Lower leg skin (tissue), 3 donors: ENCODE measurements around the gene CR1L.

ENCODE experiments used
- POLR2A ChIP-seq, 2 donors: fragments of 450-650 bp; IDR thresholded peaks; one replicate each; pipeline ENCODE4 v1.6.1; 2016 to 2017; ENCODE audit warnings: antibody characterized with exemption in 2 of 2, mild to moderate bottlenecking in 1 of 2, moderate library complexity in 1 of 2
- TF ChIP-seq, protein P1 (sequence below), 3 donors: fragments of 450-650 bp; IDR thresholded peaks; one replicate each; pipeline ENCODE4 v1.5.1; 2016; ENCODE audit warnings: antibody characterized with exemption in 3 of 3, mild to moderate bottlenecking in 3 of 3, moderate library complexity in 2 of 3

GRCh38 chr1:207748737-207749528 is 104.0 kb downstream of the CR1L start:
- no peak for TF ChIP-seq POLR2A (IDR thresholded peaks at IDR 0.05)
- TF ChIP-seq, protein P1, sequence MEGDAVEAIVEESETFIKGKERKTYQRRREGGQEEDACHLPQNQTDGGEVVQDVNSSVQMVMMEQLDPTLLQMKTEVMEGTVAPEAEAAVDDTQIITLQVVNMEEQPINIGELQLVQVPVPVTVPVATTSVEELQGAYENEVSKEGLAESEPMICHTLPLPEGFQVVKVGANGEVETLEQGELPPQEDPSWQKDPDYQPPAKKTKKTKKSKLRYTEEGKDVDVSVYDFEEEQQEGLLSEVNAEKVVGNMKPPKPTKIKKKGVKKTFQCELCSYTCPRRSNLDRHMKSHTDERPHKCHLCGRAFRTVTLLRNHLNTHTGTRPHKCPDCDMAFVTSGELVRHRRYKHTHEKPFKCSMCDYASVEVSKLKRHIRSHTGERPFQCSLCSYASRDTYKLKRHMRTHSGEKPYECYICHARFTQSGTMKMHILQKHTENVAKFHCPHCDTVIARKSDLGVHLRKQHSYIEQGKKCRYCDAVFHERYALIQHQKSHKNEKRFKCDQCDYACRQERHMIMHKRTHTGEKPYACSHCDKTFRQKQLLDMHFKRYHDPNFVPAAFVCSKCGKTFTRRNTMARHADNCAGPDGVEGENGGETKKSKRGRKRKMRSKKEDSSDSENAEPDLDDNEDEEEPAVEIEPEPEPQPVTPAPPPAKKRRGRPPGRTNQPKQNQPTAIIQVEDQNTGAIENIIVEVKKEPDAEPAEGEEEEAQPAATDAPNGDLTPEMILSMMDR (IDR thresholded peaks at IDR 0.05) = no peak
